GM18951 (cell line): ENCODE data around the gene PSMB8.

Experiments used
- POLR2A ChIP-seq: IDR thresholded peaks from 4 replicates; pipeline ENCODE4 v1.6.1; 2011; ENCODE audit warnings: mild to moderate bottlenecking; ENCODE audit not compliant: insufficient read length, insufficient read depth; ENCODE audit errors: extremely low read depth
- in situ Hi-C: fragments of 300-500 bp; cut with MboI; formaldehyde crosslinking; loops from one replicate; pipeline ENCODE4 v1.12.0; 2022; ENCODE audit warnings: low sequenced_read_pairs, mixed read lengths, inconsistent platforms; ENCODE audit not compliant: unreplicated experiment

PSMB8 gene

GRCh38 chr6:32868257-32868788 lies 24.5 kb upstream of the PSMB8 start:
- TF ChIP-seq POLR2A, result no peak
- in situ Hi-C loops, result no loop called here

GRCh38 chr6:32867554-32868256 lies 23.9 kb upstream of the PSMB8 start:
- in situ Hi-C loops, result no loop called here
- TF ChIP-seq POLR2A, result no peak

GRCh38 chr6:32867022-32867477 lies 23.2 kb upstream of the PSMB8 start:
- in situ Hi-C loops, result no loop called here
- TF ChIP-seq POLR2A, result no peak

- in situ Hi-C loops, result no loop called here
- TF ChIP-seq POLR2A, result no peak
Measured at GRCh38 chr6:32865724-32866443, 22.0 kb upstream of the PSMB8 start.

GRCh38 chr6:32862725-32863124 lies 18.9 kb upstream of the PSMB8 start:
- TF ChIP-seq POLR2A, result no peak
- in situ Hi-C loops, result no loop called here

- in situ Hi-C loops, result no loop called here
- no peak for TF ChIP-seq POLR2A
Measured at GRCh38 chr6:32860674-32861073, 16.8 kb upstream of the PSMB8 start.

GRCh38 chr6:32858194-32858593 lies 14.3 kb upstream of the PSMB8 start:
- in situ Hi-C loops, result no loop called here
- TF ChIP-seq POLR2A, result no peak

GRCh38 chr6:32857156-32857891 lies 13.5 kb upstream of the PSMB8 start:
- in situ Hi-C loops, result no loop called here
- TF ChIP-seq POLR2A, result no peak

GRCh38 chr6:32855467-32856174 lies 11.8 kb upstream of the PSMB8 start:
- TF ChIP-seq POLR2A, result no peak
- in situ Hi-C loops, result no loop called here

- in situ Hi-C loops, result no loop called here
- TF ChIP-seq POLR2A, result no peak
Measured at GRCh38 chr6:32854376-32855178, 10.7 kb upstream of the PSMB8 start.

- TF ChIP-seq POLR2A, result peak; percentile 95
- in situ Hi-C loops, result no loop called here
Measured at GRCh38 chr6:32853541-32854375, 9.9 kb upstream of the PSMB8 start, which contains the start of the genes PSMB9 and TAP1. Gene PSMB9 (plus strand): TSS chr6:32854192. CDS start chr6:32854230, 38 bp downstream. Gene TAP1 (minus strand): TSS chr6:32853704. CDS start chr6:32853636, 68 bp downstream.
